GM18502 (cell line): ENCODE measurements around the gene SCN4B.
"Not testable (repeated sequence)": the region's sequence is repeated elsewhere in the genome, so short reads cannot be mapped to it uniquely, and the experiment has no call there.

Experiments used
- ATAC-seq: cut with Tn5 transposase; IDR thresholded peaks from one replicate; pipeline ENCODE4 v1.9.1; 2021; ENCODE audit warnings: mild to moderate bottlenecking; ENCODE audit not compliant: unreplicated experiment, poor library complexity

Gene SCN4B

GRCh38 chr11:118152552-118153471, at the start of gene SCN4B:
TSS of gene SCN4B (minus strand) at chr11:118152823. CDS start at chr11:118152673, 150 bp downstream.
- no peak for ATAC-seq

- ATAC-seq, result no peak
Observed at GRCh38 chr11:118201966-118202365, 49.3 kb upstream of the SCN4B start.

- no peak for ATAC-seq
Observed at GRCh38 chr11:118200901-118201680, 48.5 kb upstream of the SCN4B start.

- no peak for ATAC-seq
Observed at GRCh38 chr11:118200497-118200896, 47.9 kb upstream of the SCN4B start.

- ATAC-seq, result no peak
Observed at GRCh38 chr11:118199135-118199534, 46.5 kb upstream of the SCN4B start.

- no peak for ATAC-seq
Observed at GRCh38 chr11:118198370-118198769, 45.7 kb upstream of the SCN4B start.

- ATAC-seq, result no peak
Observed at GRCh38 chr11:118194835-118195627, 42.4 kb upstream of the SCN4B start.

- ATAC-seq, result no peak
Observed at GRCh38 chr11:118193910-118194566, 41.4 kb upstream of the SCN4B start.

GRCh38 chr11:118192817-118193216, 40.2 kb upstream of the SCN4B start:
- not testable (repeated sequence) for ATAC-seq

- not testable (repeated sequence) for ATAC-seq
Observed at GRCh38 chr11:118190942-118191506, 38.4 kb upstream of the SCN4B start.

GRCh38 chr11:118186346-118187107, 33.9 kb upstream of the SCN4B start:
- no peak for ATAC-seq

GRCh38 chr11:118184784-118185579, 32.4 kb upstream of the SCN4B start:
- ATAC-seq, result no peak

GRCh38 chr11:118183691-118184090, 31.1 kb upstream of the SCN4B start:
- not testable (repeated sequence) for ATAC-seq

GRCh38 chr11:118180300-118180703, 27.7 kb upstream of the SCN4B start:
- ATAC-seq, result no peak

GRCh38 chr11:118176778-118177134, 24.1 kb upstream of the SCN4B start:
- ATAC-seq, result no peak

- no peak for ATAC-seq
Observed at GRCh38 chr11:118175993-118176777, 23.6 kb upstream of the SCN4B start, which contains the start of gene SCN2B. TSS of gene SCN2B (minus strand) at chr11:118176639. CDS start at chr11:118176431, 208 bp downstream.
